ENCODE measurements around the gene OR1L8. TPM values are rescaled to one million over a fixed set of nuclear protein-coding genes. Genes with fewer than 3 reads are reported as not detected.

The OR1L8 gene
- total and polyA plus RNA-seq, 12 donors, result 0.06 to 0.71 (median 0.09) TPM; not detected in 7

GRCh38 chr9:122567901-122568300, 15.3 kb downstream of the OR1L8 start:
- no peaks in the 10 kb centered on the region for H3K4me1 ChIP-seq (replicated peaks in 1 of 2)
- no peak overlapping the region for H3K27ac ChIP-seq
- H3K9me3 ChIP-seq (replicated peaks in 1 of 3), result no peaks in the 10 kb centered on the region
- no peaks in the 10 kb centered on the region for H3K27me3 ChIP-seq
- intact Hi-C loops (cut with DNase I), result no loop called here
- no peak overlapping the region for H3K4me3 ChIP-seq
- H3K36me3 ChIP-seq (replicated peaks in 1 of 2), result no peaks in the 10 kb centered on the region
- no peak for TF ChIP-seq POLR2A (IDR thresholded peaks at IDR 0.05)
- DNase-seq, result no peak
- WGBS, 4 donors, result 75 to 81% (median 75%) methylated on average over 4 of the region's 4 CpGs

GRCh38 chr9:122562134-122562760, 20.9 kb downstream of the OR1L8 start:
- TF ChIP-seq CTCF (IDR thresholded peaks at IDR 0.05), result no peak
- no peak for TF ChIP-seq POLR2A (IDR thresholded peaks at IDR 0.05)
- no peak for DNase-seq
- Histone ChIP-seq H3K27ac (no peak overlapping the region), H3K9me3 (replicated peaks in 1 of 3) (no peaks in the 10 kb centered on the region), H3K4me3 (no peak overlapping the region), H3K4me1 (replicated peaks in 1 of 2) (no peaks in the 10 kb centered on the region), H3K27me3 (no peaks in the 10 kb centered on the region), H3K36me3 (replicated peaks in 1 of 2) (no peaks in the 10 kb centered on the region)
- intact Hi-C loops (cut with DNase I), result no loop called here
- 41 to 69% (median 46%) methylated on average over 3 to 9 of the region's 9 CpGs for WGBS, 4 donors

DNA sequence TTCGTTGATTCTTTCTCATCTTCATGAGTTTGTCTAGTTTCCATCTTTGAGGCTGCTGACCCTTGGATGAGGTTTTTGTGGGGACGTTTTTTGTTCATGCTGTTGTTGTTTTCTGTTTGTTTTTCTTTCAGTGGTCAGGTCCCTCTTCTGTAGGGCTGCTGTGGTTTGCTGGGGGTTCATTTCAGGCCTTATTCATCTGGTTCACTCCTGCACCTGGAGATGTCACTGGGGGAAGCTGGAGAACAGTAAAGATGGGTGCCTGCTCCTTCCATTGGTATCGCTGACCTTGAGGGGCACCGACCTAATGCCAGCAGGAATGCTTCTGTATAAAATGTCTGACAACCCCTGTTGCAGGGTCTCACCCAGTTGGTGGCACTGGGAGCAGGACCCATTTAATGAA, 21.7 kb downstream of the OR1L8 start:
- Histone ChIP-seq H3K27ac (no peak overlapping the region), H3K27me3 (no peaks in the 10 kb centered on the region), H3K9me3 (replicated peaks in 1 of 3) (no peaks in the 10 kb centered on the region), H3K4me3 (no peak overlapping the region), H3K4me1 (replicated peaks in 1 of 2) (no peaks in the 10 kb centered on the region), H3K36me3 (replicated peaks in 1 of 2) (no peaks in the 10 kb centered on the region)
- TF ChIP-seq CTCF (IDR thresholded peaks at IDR 0.05) (no peak), POLR2A (IDR thresholded peaks at IDR 0.05) (no peak)
- WGBS, 4 donors, result 58 to 77% (median 73%) methylated on average over 4 of the region's 4 CpGs
- DNase-seq, result no peak
- intact Hi-C loops (cut with DNase I), result no loop called here

DNA sequence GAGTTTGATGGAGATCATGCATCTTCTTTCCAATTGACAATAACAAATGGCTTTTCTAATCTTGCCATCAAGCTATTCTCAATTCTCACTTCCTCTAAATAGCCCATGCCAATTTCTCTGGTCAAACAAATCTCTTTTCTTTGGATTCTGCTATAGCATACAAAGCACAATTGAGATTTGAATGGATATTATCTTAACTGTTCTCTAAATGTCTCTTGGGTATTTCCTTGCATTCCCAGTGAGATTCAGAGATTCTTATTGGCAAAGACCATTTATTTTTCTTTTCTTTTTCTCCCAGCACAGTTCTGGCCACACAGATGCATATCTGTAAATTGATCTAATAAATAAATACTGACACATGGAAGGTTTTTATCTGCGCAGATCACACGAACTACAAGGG, 30.4 kb downstream of the OR1L8 start, which contains the start of gene OR1N2:
Gene OR1N2 (plus strand): TSS at position 301 of the 400 bp plus-strand sequence. CDS start 100 bp downstream, outside the sequence.
- 50 to 73% (median 71%) methylated on average over 2 of the region's 2 CpGs for WGBS, 4 donors
- H3K27ac ChIP-seq, result no peak within 1 kb of the TSS
- TF ChIP-seq POLR2A (IDR thresholded peaks at IDR 0.05), result no peak
- no peak for TF ChIP-seq CTCF (IDR thresholded peaks at IDR 0.05)
- DNase-seq, result no peak
- H3K4me3 ChIP-seq, result no peak within 1 kb of the TSS
- no peaks in the 10 kb centered on the region for H3K4me1 ChIP-seq (replicated peaks in 1 of 2)
- H3K9me3 ChIP-seq (replicated peaks in 1 of 3), result no peaks in the 10 kb centered on the region
- intact Hi-C loops (cut with DNase I), result no loop called here
- no peaks in the 10 kb centered on the region for H3K27me3 ChIP-seq
- no peaks in the 10 kb centered on the region for H3K36me3 ChIP-seq (replicated peaks in 1 of 2)

DNA sequence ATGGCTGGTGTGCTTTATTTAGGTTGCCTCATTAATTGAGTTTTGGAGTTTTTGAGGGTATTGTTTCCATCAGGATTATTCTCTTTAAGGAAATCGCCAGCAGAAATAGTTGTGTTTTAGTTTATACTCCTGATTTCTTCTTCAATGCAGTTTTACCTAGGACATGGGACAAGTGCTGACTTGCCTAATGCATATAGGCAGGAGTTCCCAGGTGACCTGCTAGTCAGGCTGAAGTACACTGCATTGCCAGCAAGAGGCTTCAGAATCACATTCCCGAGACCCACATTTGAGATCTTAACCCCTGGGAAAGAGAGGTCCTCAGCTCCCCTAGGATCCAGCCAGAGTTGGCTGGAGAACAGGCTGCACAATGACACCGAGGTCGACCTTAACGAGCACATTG, 31.8 kb downstream of the OR1L8 start:
- H3K27me3 ChIP-seq, result peaks cover 2% of the 10 kb centered on the region
- TF ChIP-seq CTCF (IDR thresholded peaks at IDR 0.05) (no peak), POLR2A (IDR thresholded peaks at IDR 0.05) (no peak)
- H3K4me1 ChIP-seq (replicated peaks in 1 of 2), result no peaks in the 10 kb centered on the region
- no peaks in the 10 kb centered on the region for H3K36me3 ChIP-seq (replicated peaks in 1 of 2)
- 50 to 70% (median 65%) methylated on average over 5 of the region's 5 CpGs for WGBS, 4 donors
- no peak for DNase-seq
- no peak overlapping the region for H3K4me3 ChIP-seq
- intact Hi-C loops (cut with DNase I), result no loop called here
- no peak overlapping the region for H3K27ac ChIP-seq
- H3K9me3 ChIP-seq (replicated peaks in 1 of 3), result no peaks in the 10 kb centered on the region
